NCI-H460 (cell line): ENCODE measurements around the gene TCF4. TPM values are rescaled to one million over a fixed set of nuclear protein-coding genes. Genes with fewer than 3 reads are reported as not detected.

Experiments
- DNase-seq: peaks from one replicate; pipeline ENCODE4 v3.0.0-alpha.2; 2016; ENCODE audit warnings: low read depth; ENCODE audit errors: extremely low read depth
- total RNA-seq: library from RNA; depleted of rRNA; stranded (reverse); fragments of >200 nt; shearing (Covaris generic); gene quantifications from 2 replicates; pipeline ENCODE4 v1.2.3, GENCODE V29; 2014

TCF4 gene
- total RNA-seq, 1 experiment from 2014 or later = 7.3 TPM

GRCh38 chr18:55447672-55448018, 140.3 kb downstream of the TCF4 start:
- DNase-seq = no peak

GRCh38 chr18:55446996-55447671, 140.9 kb downstream of the TCF4 start:
- no peak for DNase-seq

- DNase-seq = no peak
These were observed 143.5 kb downstream of the TCF4 start for GRCh38 chr18:55444536-55444935.

- DNase-seq = no peak
These were observed 144.2 kb downstream of the TCF4 start for GRCh38 chr18:55443776-55444175.

GRCh38 chr18:55442561-55442960, 145.4 kb downstream of the TCF4 start:
- no peak for DNase-seq

GRCh38 chr18:55440988-55441387, 147.0 kb downstream of the TCF4 start:
- DNase-seq = no peak

- DNase-seq = no peak
These were observed 148.9 kb downstream of the TCF4 start for GRCh38 chr18:55439056-55439455.

- no peak for DNase-seq
These were observed 152.4 kb downstream of the TCF4 start for GRCh38 chr18:55435592-55435991.

- no peak for DNase-seq
These were observed 154.3 kb downstream of the TCF4 start for GRCh38 chr18:55433648-55434047.

- DNase-seq = no peak
These were observed 154.9 kb downstream of the TCF4 start for GRCh38 chr18:55433140-55433539.

GRCh38 chr18:55432307-55433040, 155.5 kb downstream of the TCF4 start:
- DNase-seq = no peak

GRCh38 chr18:55430026-55430425, 158.0 kb downstream of the TCF4 start:
- DNase-seq = no peak

- DNase-seq = no peak
These were observed 160.0 kb downstream of the TCF4 start for GRCh38 chr18:55427951-55428350.

- no peak for DNase-seq
These were observed 162.3 kb downstream of the TCF4 start for GRCh38 chr18:55425698-55426097.

- no peak for DNase-seq
These were observed 165.4 kb downstream of the TCF4 start for GRCh38 chr18:55422456-55423180.

- no peak for DNase-seq
These were observed 166.2 kb downstream of the TCF4 start for GRCh38 chr18:55421615-55422419.

GRCh38 chr18:55421308-55421614, 166.7 kb downstream of the TCF4 start:
- no peak for DNase-seq

- DNase-seq = no peak
These were observed 167.2 kb downstream of the TCF4 start for GRCh38 chr18:55420665-55421307.

- DNase-seq = no peak
These were observed 167.9 kb downstream of the TCF4 start for GRCh38 chr18:55419947-55420664.
